D721Med (cell line): ENCODE data around the gene EAF2.

Experiments
- DNase-seq: peaks from one replicate; pipeline ENCODE4 v3.0.0; 2011; ENCODE audit warnings: low spot score; ENCODE audit not compliant: insufficient read length
- FAIRE-seq: peaks from 2 replicates; lab custom pipeline; 2011; peaks lifted over from hg19 to GRCh38; lab: Jason Lieb, UNC
- CTCF ChIP-seq: IDR thresholded peaks from 2 replicates; pipeline ENCODE4 v1.5.1; 2012; ENCODE audit warnings: mild to moderate bottlenecking, control low read depth; ENCODE audit not compliant: insufficient read depth; ENCODE audit errors: missing control alignments

The EAF2 gene

GRCh38 chr3:121894301-121894990 is 59.4 kb downstream of the EAF2 start, which contains the start of gene SLC15A2:
TSS of gene SLC15A2 (plus strand) at chr3:121894401. CDS start at chr3:121894477, 76 bp downstream.
- DNase-seq = no peak
- no peak for FAIRE-seq
- TF ChIP-seq CTCF = no peak

GRCh38 chr3:121895121-121895520 is 60.1 kb downstream of the EAF2 start:
- FAIRE-seq (no peak), DNase-seq (no peak)
- no peak for TF ChIP-seq CTCF

- no peak for TF ChIP-seq CTCF
- no peak for DNase-seq
- no peak for FAIRE-seq
These were observed 60.7 kb downstream of the EAF2 start for GRCh38 chr3:121895736-121896135.

GRCh38 chr3:121896823-121897222 is 61.8 kb downstream of the EAF2 start:
- TF ChIP-seq CTCF = no peak
- FAIRE-seq = no peak

GRCh38 chr3:121897296-121897695 is 62.3 kb downstream of the EAF2 start:
- DNase-seq (no peak), FAIRE-seq (no peak)
- no peak for TF ChIP-seq CTCF

More at GRCh38 chr3:121896823-121897222, 61.8 kb downstream of the EAF2 start:
- DNase-seq = no peak

GRCh38 chr3:121913305-121913990 is 78.4 kb downstream of the EAF2 start:
- FAIRE-seq = no peak
- no peak for TF ChIP-seq CTCF
- no peak for DNase-seq
